HCT116 (cell line): ENCODE results near the gene RHOD. TPM values are rescaled to one million over a fixed set of nuclear protein-coding genes. Genes with fewer than 3 reads are reported as not detected.

Source experiments
- ATAC-seq: fragments of 200-7000 bp; cut with Tn5 transposase; 2 replicates; pipeline ENCODE4 v1.9.1; 2020; ENCODE audit warnings: mild to moderate bottlenecking, moderate library complexity
- BruUV-seq: library from RNA; stranded (reverse); fragments of 400-500 nt; replicated peaks from 2 replicates; lab custom pipeline; 2021; lab: Mats Ljungman, UMichigan
- CTCF ChIA-PET: fragments of 300-600 bp; sonication (Branson Sonifier 250); formaldehyde crosslinking; loops from one replicate; lab custom pipeline; 2021; ENCODE audit warnings: antibody characterized with exemption; lab: Charles Lee
- POLR2A ChIA-PET: fragments of 300-600, 350-600 bp; sonication (Branson Sonifier 250); formaldehyde crosslinking; loops from one replicate; lab custom pipeline; 2021; ENCODE audit warnings: antibody characterized with exemption; lab: Charles Lee
- RAD21 ChIA-PET, 2 experiments: fragments of 300-600 bp; sonication (Branson Sonifier 250); formaldehyde crosslinking; loops; one replicate each; lab custom pipeline; 2023; ENCODE audit warnings: low total read pairs in 2 of 2; ENCODE audit not compliant: uncharacterized antibody in 2 of 2, unreplicated experiment in 2 of 2, low non-redundant PET in 1 of 2; lab: Charles Lee
- DNase-seq: peaks from one replicate; pipeline ENCODE4 v3.0.0-alpha.2; 2010; ENCODE audit warnings: low read depth, low spot score
- H2AFZ ChIP-seq: fragments of 200-600 bp; shearing (Covaris generic), sonication (generic); 2 replicates; pipeline ENCODE4 v1.6.1; 2017; ENCODE audit warnings: low read depth, mixed run types, mixed read lengths, antibody characterized with exemption, low read length; ENCODE audit not compliant: poor library complexity, severe bottlenecking
- H3K27ac ChIP-seq: 2 replicates; pipeline ENCODE4 v1.5.1; 2012; ENCODE audit warnings: low read depth, low read length
- H3K27me3 ChIP-seq: fragments of 200-600 bp; sonication (generic); 2 replicates; pipeline ENCODE4 v1.6.1; 2016; ENCODE audit warnings: mixed run types, low read length, mixed read lengths; ENCODE audit not compliant: insufficient read depth
- H3K36me3 ChIP-seq, 2 experiments: fragments of 200-500 bp in 1 of 2; fragments of 200-600 bp in 1 of 2; sonication (Bioruptor generic) in 1 of 2; sonication (generic) in 1 of 2; 2 replicates each; pipeline versions ENCODE4 v1.5.1 to v1.6.1; 2014 to 2016; ENCODE audit warnings: low read length in 2 of 2, inconsistent platforms in 1 of 2, mixed read lengths in 1 of 2, mixed run types in 1 of 2; ENCODE audit not compliant: insufficient read depth in 2 of 2, control insufficient read depth in 1 of 2
- H3K4me1 ChIP-seq, 2 experiments: fragments of 200-600 bp in 1 of 2; sonication (generic) in 1 of 2; 2 replicates each; pipeline versions ENCODE4 v1.5.1 to v1.6.1; 2012 to 2017; ENCODE audit warnings: low read length in 2 of 2, inconsistent platforms in 1 of 2, mild to moderate bottlenecking in 1 of 2, mixed read lengths in 1 of 2, mixed run types in 1 of 2, moderate library complexity in 1 of 2; ENCODE audit not compliant: insufficient read depth in 2 of 2, control insufficient read depth in 1 of 2
- H3K4me2 ChIP-seq: fragments of 200-600 bp; sonication (generic); 2 replicates; pipeline ENCODE4 v1.6.1; 2017; ENCODE audit warnings: mixed run types, low read length, mixed read lengths
- H3K4me3 ChIP-seq, 2 experiments: fragments of 200-600 bp in 1 of 2; sonication (generic) in 1 of 2; replicated peaks in 1 of 2; 2 replicates each; pipeline ENCODE4 v1.5.1; 2011 to 2016; ENCODE audit warnings: low read length in 2 of 2, control low read depth in 1 of 2, low read depth in 1 of 2, mild to moderate bottlenecking in 1 of 2, mixed read lengths in 1 of 2, mixed run types in 1 of 2
- H3K79me2 ChIP-seq: fragments of 200-600 bp; sonication (generic); 2 replicates; pipeline ENCODE4 v1.6.1; 2017; ENCODE audit warnings: mild to moderate bottlenecking, mixed run types, low read length, moderate library complexity, mixed read lengths; ENCODE audit not compliant: insufficient read depth
- H3K9ac ChIP-seq: fragments of 200-600 bp; sonication (generic); 2 replicates; pipeline ENCODE4 v1.6.1; 2016; ENCODE audit warnings: low read length, mixed read lengths
- H3K9me2 ChIP-seq: fragments of 200-600 bp; sonication (generic), shearing (Covaris generic); 2 replicates; pipeline ENCODE4 v1.6.1; 2017; ENCODE audit warnings: mixed run types, mild to moderate bottlenecking, moderate library complexity; ENCODE audit not compliant: insufficient read depth
- H3K9me3 ChIP-seq, 2 experiments: fragments of 200-500 bp in 1 of 2; fragments of 200-600 bp in 1 of 2; sonication (Bioruptor generic) in 1 of 2; sonication (generic) in 1 of 2; 2 replicates each; pipeline ENCODE4 v1.6.1; 2014 to 2017; ENCODE audit warnings: low read length in 2 of 2, mixed read lengths in 2 of 2, inconsistent platforms in 1 of 2, low read depth in 1 of 2, mild to moderate bottlenecking in 1 of 2, mixed run types in 1 of 2, moderate library complexity in 1 of 2; ENCODE audit not compliant: control insufficient read depth in 1 of 2, insufficient read depth in 1 of 2
- H4K20me1 ChIP-seq: fragments of 200-600 bp; sonication (generic), shearing (Covaris generic); 2 replicates; pipeline ENCODE4 v1.6.1; 2017; ENCODE audit warnings: mixed run types, mild to moderate bottlenecking, moderate library complexity; ENCODE audit not compliant: insufficient read depth
- CBX3 ChIP-seq: IDR thresholded peaks from 2 replicates; pipeline ENCODE4 v1.6.1; 2012; ENCODE audit warnings: low read depth
- CEBPB ChIP-seq: IDR thresholded peaks from 2 replicates; pipeline ENCODE4 v1.6.1; 2012; ENCODE audit warnings: low read depth
- ELF1 ChIP-seq: IDR thresholded peaks from 2 replicates; pipeline ENCODE4 v1.6.1; 2012; ENCODE audit warnings: low read depth, borderline replicate concordance
- EZH2 ChIP-seq: fragments of 200-600 bp; sonication (generic); IDR thresholded peaks from 2 replicates; pipeline ENCODE4 v1.6.1; 2017; ENCODE audit warnings: antibody characterized with exemption, mixed run types
- EZH2phosphoT487 ChIP-seq: fragments of 200-600 bp; IDR thresholded peaks from 2 replicates; pipeline ENCODE4 v1.6.1; 2018; ENCODE audit warnings: antibody characterized with exemption, borderline replicate concordance
- FOSL1 ChIP-seq: IDR thresholded peaks from 2 replicates; pipeline ENCODE4 v1.6.1; 2012; ENCODE audit warnings: low read depth
- RAD21 ChIP-seq: IDR thresholded peaks from 2 replicates; pipeline ENCODE4 v1.6.1; 2012; ENCODE audit warnings: low read depth, mild to moderate bottlenecking
- SIN3A ChIP-seq: IDR thresholded peaks from 2 replicates; pipeline ENCODE4 v1.6.1; 2012; ENCODE audit warnings: low read depth
- SP1 ChIP-seq: IDR thresholded peaks from 2 replicates; pipeline ENCODE4 v1.6.1; 2012; ENCODE audit warnings: low read depth
- SRF ChIP-seq: IDR thresholded peaks from 2 replicates; pipeline ENCODE4 v1.6.1; 2012; ENCODE audit warnings: low read depth
- TCF7L2 ChIP-seq: IDR thresholded peaks from 2 replicates; pipeline ENCODE4 v1.7.0; 2011; ENCODE audit warnings: borderline replicate concordance, inconsistent platforms; ENCODE audit not compliant: insufficient read depth, insufficient read length; ENCODE audit errors: extremely low read depth
- YY1 ChIP-seq: IDR thresholded peaks from 2 replicates; pipeline ENCODE4 v1.6.1; 2011; ENCODE audit warnings: low read length, low read depth, moderate library complexity, mild to moderate bottlenecking; ENCODE audit not compliant: insufficient replicate concordance; ENCODE audit errors: extremely low read depth
- ZNF274 ChIP-seq: fragments of 200-500 bp; sonication (Bioruptor generic); IDR thresholded peaks from 2 replicates; pipeline ENCODE4 v1.6.1; 2014; ENCODE audit warnings: mild to moderate bottlenecking, low read depth, low read length, inconsistent platforms
- intact Hi-C: fragments of 100-400 bp; cut with micrococcal nuclease; formaldehyde crosslinking; loops from 2 replicates; pipeline ENCODE4 v1.10.0; 2022
- total RNA-seq: library from RNA; stranded (reverse); gene quantifications from one replicate; pipeline ENCODE4 v1.2.1, GENCODE V29; 2021; ENCODE audit not compliant: unreplicated experiment
- TF ChIP-seq, protein P1 (sequence below): IDR thresholded peaks from 2 replicates; pipeline ENCODE4 v1.6.1; 2012
- TF ChIP-seq, protein P2 (sequence below): IDR thresholded peaks from 2 replicates; pipeline ENCODE4 v1.6.1; 2012
- TF ChIP-seq, protein P3 (sequence below), 3 experiments: fragments of 200-600 bp in 1 of 3; sonication (generic) in 1 of 3; IDR thresholded peaks in 2 of 3; conservative IDR thresholded peaks in 1 of 3; 2 replicates each; pipeline ENCODE4 v1.5.1; 2012 to 2017; ENCODE audit warnings: low read depth in 2 of 3, low read length in 2 of 3, antibody characterized with exemption in 1 of 3, borderline replicate concordance in 1 of 3, control low read depth in 1 of 3, mild to moderate bottlenecking in 1 of 3, mixed read lengths in 1 of 3, mixed run types in 1 of 3, moderate library complexity in 1 of 3; ENCODE audit not compliant: insufficient read depth in 1 of 3
- TF ChIP-seq, protein P4 (sequence below): IDR thresholded peaks from 2 replicates; pipeline ENCODE4 v1.6.1; 2012; ENCODE audit warnings: low read depth

RHOD gene
- total RNA-seq, 1 experiment from 2014 or later, result 42.0 TPM

DNA sequence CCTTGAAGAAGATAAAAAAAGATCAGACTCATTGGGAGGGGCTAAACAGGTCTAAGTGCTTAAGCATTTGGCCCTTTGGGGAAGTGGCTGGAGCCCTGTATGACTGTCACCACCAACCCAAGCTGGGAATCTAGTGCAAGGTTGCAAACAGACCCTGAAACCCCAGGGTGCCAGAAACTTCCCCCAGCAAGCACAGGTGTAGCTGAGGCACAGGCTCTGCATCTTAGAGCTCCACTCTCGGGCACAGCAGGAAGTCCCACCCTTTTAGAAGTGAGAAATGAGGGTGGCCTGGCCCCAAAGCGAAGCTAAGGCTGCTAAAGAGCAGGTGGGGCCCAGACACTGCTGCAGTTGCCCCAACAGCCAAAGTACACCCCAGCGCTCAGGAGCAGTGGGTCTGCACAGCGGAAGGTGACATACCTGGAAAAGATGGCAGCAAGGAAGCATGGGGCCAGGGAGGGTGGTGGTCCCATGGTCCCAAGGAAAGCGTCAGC is 56.6 kb downstream of the RHOD start:
- H4K20me1 ChIP-seq, result no peaks in the 10 kb centered on the region
- CTCF ChIA-PET, result no interaction called here
- RAD21 ChIA-PET, result no interaction called here
- H3K79me2 ChIP-seq, result no peaks in the 10 kb centered on the region
- H3K4me2 ChIP-seq, result no peak overlapping the region
- H2AFZ ChIP-seq, result no peak overlapping the region
- no peak overlapping the region for H3K4me3 ChIP-seq
- DNase-seq (no peak), ATAC-seq (no peak)
- TF ChIP-seq TCF7L2, result no peak
- TF ChIP-seq EZH2phosphoT487, result no peak
- TF ChIP-seq EZH2, result no peak
- no peak for TF ChIP-seq YY1
- TF ChIP-seq ELF1, result no peak
- no peak for TF ChIP-seq SP1
- TF ChIP-seq, protein P1, sequence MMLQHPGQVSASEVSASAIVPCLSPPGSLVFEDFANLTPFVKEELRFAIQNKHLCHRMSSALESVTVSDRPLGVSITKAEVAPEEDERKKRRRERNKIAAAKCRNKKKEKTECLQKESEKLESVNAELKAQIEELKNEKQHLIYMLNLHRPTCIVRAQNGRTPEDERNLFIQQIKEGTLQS, result no peak
- TF ChIP-seq, protein P2, sequence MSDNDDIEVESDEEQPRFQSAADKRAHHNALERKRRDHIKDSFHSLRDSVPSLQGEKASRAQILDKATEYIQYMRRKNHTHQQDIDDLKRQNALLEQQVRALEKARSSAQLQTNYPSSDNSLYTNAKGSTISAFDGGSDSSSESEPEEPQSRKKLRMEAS, result no peak
- no peak for TF ChIP-seq CBX3
- no peak for TF ChIP-seq ZNF274
- TF ChIP-seq SIN3A, result no peak
- TF ChIP-seq FOSL1, result no peak
- no peak for TF ChIP-seq CEBPB
- TF ChIP-seq SRF, result no peak
- TF ChIP-seq, protein P3, sequence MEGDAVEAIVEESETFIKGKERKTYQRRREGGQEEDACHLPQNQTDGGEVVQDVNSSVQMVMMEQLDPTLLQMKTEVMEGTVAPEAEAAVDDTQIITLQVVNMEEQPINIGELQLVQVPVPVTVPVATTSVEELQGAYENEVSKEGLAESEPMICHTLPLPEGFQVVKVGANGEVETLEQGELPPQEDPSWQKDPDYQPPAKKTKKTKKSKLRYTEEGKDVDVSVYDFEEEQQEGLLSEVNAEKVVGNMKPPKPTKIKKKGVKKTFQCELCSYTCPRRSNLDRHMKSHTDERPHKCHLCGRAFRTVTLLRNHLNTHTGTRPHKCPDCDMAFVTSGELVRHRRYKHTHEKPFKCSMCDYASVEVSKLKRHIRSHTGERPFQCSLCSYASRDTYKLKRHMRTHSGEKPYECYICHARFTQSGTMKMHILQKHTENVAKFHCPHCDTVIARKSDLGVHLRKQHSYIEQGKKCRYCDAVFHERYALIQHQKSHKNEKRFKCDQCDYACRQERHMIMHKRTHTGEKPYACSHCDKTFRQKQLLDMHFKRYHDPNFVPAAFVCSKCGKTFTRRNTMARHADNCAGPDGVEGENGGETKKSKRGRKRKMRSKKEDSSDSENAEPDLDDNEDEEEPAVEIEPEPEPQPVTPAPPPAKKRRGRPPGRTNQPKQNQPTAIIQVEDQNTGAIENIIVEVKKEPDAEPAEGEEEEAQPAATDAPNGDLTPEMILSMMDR (IDR thresholded peaks at IDR 0.05 in 2 of 3, conservative IDR thresholded peaks at IDR 0.05 in 1 of 3; ENCODE audit: borderline replicate concordance in 1 of 3, insufficient read depth in 1 of 3, low read depth in 2 of 3, low read length in 2 of 3), result no peak
- no peak for TF ChIP-seq RAD21
- TF ChIP-seq, protein P4, sequence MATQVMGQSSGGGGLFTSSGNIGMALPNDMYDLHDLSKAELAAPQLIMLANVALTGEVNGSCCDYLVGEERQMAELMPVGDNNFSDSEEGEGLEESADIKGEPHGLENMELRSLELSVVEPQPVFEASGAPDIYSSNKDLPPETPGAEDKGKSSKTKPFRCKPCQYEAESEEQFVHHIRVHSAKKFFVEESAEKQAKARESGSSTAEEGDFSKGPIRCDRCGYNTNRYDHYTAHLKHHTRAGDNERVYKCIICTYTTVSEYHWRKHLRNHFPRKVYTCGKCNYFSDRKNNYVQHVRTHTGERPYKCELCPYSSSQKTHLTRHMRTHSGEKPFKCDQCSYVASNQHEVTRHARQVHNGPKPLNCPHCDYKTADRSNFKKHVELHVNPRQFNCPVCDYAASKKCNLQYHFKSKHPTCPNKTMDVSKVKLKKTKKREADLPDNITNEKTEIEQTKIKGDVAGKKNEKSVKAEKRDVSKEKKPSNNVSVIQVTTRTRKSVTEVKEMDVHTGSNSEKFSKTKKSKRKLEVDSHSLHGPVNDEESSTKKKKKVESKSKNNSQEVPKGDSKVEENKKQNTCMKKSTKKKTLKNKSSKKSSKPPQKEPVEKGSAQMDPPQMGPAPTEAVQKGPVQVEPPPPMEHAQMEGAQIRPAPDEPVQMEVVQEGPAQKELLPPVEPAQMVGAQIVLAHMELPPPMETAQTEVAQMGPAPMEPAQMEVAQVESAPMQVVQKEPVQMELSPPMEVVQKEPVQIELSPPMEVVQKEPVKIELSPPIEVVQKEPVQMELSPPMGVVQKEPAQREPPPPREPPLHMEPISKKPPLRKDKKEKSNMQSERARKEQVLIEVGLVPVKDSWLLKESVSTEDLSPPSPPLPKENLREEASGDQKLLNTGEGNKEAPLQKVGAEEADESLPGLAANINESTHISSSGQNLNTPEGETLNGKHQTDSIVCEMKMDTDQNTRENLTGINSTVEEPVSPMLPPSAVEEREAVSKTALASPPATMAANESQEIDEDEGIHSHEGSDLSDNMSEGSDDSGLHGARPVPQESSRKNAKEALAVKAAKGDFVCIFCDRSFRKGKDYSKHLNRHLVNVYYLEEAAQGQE, result no peak
- H3K9me3 ChIP-seq, result no peaks in the 10 kb centered on the region
- intact Hi-C loops, result no loop called here
- no peaks in the 10 kb centered on the region for H3K27me3 ChIP-seq
- H3K9ac ChIP-seq, result no peak overlapping the region
- H3K9me2 ChIP-seq, result no peaks in the 10 kb centered on the region
- 0 out of 4 replicates have a peak, but pooled peaks cover 0 to 3% of the 10 kb centered on the region in 2 experiments for H3K4me1 ChIP-seq
- H3K27ac ChIP-seq, result no peak overlapping the region
- POLR2A ChIA-PET, result no interaction called here
- no TSS peak for BruUV-seq
- H3K36me3 ChIP-seq, result no peaks in the 10 kb centered on the region
